NCI-H748 (cell line): Measurements from ENCODE around the gene ODAM.
A peak's percentile ranks its signal among the peaks of the same experiment; 100 is the strongest.
"Not testable (repeated sequence)": the region's sequence is repeated elsewhere in the genome, so short reads cannot be mapped to it uniquely, and the experiment has no call there.

Source experiments
- DNase-seq: peaks from one replicate; lab custom pipeline; 2025; ENCODE audit not compliant: unreplicated experiment; lab: John Stamatoyannopoulos, UW

The ODAM gene, protein sequence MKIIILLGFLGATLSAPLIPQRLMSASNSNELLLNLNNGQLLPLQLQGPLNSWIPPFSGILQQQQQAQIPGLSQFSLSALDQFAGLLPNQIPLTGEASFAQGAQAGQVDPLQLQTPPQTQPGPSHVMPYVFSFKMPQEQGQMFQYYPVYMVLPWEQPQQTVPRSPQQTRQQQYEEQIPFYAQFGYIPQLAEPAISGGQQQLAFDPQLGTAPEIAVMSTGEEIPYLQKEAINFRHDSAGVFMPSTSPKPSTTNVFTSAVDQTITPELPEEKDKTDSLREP

DNA sequence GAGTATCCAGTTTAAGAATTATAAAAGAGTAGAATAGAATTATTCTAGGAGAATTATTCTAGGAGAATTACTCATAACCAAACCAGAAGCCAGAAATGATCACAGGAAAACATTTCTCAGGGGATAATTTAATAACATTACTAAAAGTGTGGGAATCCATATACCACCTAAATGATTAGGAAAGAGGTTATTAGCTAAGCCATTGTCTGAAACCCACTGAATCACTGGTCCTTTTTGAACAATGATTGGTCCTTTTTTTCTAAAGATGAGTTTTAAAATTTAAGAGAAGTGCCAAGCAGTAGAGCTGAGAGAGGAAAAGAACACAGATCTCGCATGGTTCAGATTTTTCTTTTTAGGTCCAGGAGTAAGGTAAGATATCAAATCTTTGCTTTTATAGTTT lies at the start of gene ODAM:
ODAM (plus strand) TSS at position 301 of the 400 bp plus-strand sequence. CDS start 819 bp downstream, outside the sequence.
- DNase-seq: no peak

- no peak for DNase-seq
Measured at GRCh38 chr4:70151271-70151670, 44.3 kb upstream of the ODAM start.

DNA sequence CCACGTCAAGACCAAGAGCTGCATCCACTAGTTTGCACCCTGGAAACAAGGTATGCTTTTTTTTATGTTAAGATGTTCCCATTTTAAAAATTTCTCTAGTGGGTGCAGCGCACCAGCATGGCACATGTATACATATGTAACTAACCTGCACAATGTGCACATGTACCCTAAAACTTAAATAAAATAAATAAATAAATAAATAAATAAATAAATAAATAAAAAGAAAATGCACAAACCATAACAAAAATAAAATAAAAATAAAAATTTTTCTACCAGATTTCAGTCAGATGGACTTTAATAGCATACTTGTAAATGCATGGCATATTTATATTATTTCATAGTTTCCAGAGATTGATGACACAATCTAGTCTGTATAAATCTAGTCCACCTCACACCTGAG lies 43.4 kb upstream of the ODAM start:
- DNase-seq: no peak

DNA sequence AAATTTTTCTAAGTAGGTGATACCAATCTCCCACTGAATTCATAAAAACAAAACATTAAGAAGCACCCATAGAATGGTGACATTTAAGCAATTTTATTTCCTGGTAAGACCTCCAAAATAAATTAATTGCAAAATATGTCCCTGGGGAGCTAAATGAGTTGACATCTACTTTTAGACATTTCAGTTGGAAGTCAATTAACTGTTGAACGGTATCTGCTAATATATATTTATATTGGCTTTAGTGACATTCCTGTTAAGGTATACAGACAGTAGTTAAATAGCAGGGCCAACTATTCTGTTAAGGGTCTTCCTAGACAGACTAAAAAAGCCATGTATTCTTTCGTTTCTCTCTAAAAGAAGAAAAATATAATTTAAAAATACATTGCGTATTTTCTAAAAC lies 41.6 kb upstream of the ODAM start, which contains the start of gene PRR27:
PRR27 (plus strand) TSS at position 301 of the 400 bp plus-strand sequence. CDS start 139 bp downstream, outside the sequence.
- DNase-seq: no peak

- DNase-seq: peak; percentile 53
Measured at GRCh38 chr4:70158576-70158975, 36.9 kb upstream of the ODAM start.

GRCh38 chr4:70177090-70177489 lies 18.4 kb upstream of the ODAM start:
- no peak for DNase-seq

- no peak for DNase-seq
Measured at GRCh38 chr4:70178075-70178660, 17.4 kb upstream of the ODAM start.

DNA sequence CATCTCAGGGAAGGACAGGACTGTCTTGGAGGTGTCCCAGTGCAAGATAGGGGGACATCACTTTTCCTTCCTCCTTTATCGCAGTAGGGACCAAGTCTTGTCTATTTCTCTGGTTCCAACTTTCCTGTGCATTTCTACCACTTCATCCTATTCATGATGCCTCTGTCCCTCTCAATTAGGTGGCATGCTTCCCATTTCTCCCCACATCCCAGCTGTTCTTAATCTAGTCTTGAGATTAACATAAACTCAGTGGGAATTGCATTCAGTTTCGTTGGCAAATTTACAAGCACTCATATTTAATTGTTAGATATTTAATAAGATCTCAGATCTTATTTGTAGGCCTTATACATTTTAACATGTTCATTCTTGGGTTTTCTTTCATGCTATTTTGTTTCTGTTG lies 15.7 kb upstream of the ODAM start:
- no peak for DNase-seq

DNA sequence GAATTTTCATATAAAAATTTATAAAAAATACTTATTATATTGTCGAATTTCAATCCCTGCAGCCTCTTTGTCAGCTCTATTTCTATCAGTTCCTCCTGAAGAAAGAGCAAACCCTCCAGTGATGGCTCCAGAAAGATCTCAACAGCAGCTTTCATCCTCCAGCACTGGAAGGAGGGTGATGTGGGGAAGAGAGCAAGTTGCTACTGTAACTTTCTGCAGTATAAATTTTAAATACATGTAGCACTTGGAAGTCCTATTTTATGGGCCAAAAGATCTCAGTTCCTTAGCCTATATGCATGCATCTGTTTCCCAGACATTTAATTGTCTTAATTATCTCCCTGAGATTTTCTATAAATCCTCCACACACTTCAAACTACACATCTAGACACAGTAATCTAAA lies 13.7 kb upstream of the ODAM start:
- DNase-seq: no peak

DNA sequence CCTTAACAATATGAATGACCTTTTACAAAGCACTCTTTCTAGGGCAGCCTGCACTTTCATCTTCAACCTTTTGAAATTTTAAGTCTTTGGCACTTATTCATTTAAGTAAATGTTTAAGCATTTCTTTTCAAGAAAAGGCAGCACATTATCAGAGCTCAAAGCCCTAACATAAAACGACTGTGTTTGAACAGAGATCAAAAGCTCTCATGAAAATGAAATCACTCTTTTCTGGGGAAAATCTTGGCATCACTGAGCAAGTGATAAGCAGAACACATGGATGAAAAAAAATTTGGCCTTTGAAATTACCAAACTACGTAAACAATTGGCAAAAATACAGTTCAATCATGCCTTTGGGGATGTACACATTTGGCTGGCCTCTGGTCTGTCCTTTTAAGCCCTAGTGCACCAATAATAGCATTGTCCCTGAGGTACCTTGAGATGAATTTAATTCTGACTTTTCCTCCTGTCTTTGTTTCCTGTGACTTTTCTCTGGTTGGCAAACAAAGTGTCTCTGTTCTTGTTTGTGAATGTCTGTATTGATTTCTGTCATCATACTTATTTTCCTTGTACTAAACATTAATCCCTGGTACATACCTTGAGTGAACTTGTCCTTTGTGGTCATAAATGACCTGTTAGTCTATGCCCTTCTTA lies 12.9 kb upstream of the ODAM start:
- DNase-seq: no peak

DNA sequence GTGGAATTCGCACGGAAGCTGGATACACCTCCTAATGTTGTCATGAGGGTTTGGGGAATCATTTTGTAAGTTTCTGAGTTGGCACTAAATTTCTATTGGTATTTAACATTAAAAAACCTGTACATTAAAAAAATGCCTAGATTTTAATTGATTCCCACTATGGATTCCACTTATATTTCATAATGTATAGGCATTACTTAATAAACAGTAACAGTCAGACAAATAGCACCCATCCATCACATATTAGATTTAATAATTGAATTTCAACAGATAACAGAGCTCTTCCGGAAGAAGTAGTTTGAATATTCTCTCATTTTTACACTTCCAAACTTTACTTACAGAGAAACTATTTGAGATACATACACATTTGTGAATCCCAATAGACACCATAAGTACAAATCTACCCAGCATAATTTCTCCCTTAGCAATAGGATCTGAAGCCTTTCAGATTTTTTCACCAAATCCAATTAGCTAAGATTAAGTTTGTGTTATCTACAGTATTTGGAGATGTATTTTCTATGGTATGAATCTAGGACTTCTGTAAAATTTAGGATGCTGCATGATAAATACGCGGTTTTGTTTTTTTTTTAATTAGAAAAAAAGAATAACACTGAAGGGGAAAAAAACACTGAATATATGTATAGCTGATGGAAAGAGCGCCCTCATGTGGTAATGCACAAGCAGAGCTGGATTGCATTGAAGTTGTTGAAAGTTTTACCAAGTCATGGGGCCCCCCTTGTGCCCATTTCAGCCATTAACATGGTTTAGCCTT lies 12.2 kb upstream of the ODAM start:
- peak; percentile 26 for DNase-seq

DNA sequence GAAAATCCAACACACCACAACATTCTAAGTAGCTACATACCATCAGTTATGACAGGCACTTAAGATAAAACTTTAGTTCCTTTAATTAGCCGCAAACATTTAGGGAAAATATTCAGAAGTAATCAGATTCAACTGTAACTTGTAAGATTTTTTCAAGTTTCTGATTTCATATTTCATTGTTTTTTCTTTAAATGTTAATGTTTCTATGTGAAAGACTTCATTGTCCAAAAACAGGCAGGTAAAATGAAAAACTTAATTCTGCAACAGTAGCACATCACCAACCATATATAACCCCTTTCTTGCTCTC lies 11.6 kb upstream of the ODAM start:
- no peak for DNase-seq

- no peak for DNase-seq
Measured at GRCh38 chr4:70187216-70187615, 8.3 kb upstream of the ODAM start.

GRCh38 chr4:70190579-70190978 lies 4.9 kb upstream of the ODAM start:
- DNase-seq: no peak

DNA sequence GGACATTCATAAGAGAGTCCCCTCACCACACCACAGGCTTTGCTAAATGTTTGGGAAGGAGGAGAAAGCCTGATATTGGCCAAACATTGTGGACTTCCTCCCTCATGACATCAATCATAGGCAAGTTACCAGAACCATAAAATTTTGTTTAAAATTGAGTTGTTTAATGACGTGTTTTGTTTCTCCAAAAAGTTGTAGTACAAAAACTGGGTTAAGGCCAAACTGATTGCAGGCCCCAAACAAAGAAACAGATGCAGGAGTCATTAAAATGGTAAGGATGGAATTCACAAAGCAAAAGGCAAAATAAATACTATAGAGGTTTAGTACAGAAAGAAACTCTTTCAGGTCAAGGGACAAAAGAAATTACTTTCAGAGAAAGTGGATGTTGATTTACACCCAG lies 3.9 kb upstream of the ODAM start:
- no peak for DNase-seq

- no peak for DNase-seq
Measured at GRCh38 chr4:70192895-70193294, 2.6 kb upstream of the ODAM start.

GRCh38 chr4:70196857-70197256 lies 1.3 kb downstream of the ODAM start:
- DNase-seq: no peak

DNA sequence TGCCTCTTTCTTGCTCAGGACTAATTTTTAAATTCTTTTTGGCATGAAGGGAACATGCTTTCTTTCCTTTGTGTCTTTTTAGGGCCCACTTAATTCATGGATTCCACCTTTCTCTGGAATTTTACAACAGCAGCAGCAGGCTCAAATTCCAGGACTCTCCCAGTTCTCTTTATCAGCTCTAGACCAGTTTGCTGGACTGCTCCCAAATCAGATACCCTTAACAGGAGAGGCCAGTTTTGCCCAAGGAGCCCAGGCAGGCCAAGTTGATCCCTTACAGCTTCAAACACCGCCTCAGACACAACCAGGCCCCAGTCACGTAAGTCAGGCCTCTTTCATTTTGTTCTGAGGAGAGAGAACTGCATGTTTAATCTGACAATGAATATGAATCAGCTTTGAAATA lies 2.3 kb downstream of the ODAM start:
- no peak for DNase-seq

DNA sequence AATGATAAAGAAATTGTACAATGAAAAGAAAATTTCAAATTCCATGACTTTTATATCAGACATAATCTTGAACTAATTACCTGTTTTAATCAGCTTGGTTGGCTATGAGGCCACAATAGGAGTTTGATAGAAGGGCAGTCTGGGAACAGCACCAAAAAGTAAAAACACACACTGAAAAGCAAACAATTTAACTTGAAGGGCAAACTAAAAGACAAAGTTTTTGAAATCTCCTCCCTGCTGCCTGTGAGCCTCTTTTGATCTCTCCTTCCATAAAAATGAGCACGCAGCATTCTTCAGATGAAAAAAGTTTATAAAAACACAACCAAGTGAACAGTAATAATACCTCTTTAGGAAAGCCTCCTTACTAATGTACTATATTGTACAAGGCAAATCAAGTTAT lies 8.1 kb downstream of the ODAM start:
- DNase-seq: no peak

DNA sequence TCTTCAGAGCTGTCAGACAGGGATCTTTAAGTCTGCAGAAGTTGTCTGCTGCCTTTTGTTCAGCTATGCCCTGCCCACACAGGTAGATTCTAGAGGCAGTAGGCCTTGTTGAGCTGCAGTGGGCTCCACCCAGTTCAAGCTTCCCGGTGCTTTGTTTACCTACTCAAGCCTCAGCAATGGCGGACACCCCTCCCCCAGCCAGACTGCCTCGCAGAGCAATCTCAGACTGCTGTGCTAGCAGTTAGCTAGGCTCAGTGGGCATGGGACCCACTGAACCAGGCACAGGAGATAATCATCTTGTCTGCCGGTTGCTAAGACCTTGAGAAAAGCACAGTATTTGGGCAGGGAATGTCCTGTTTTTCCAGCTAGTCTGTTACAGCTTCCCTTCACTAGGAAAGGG lies 17.2 kb downstream of the ODAM start:
- DNase-seq: peak; percentile 0

DNA sequence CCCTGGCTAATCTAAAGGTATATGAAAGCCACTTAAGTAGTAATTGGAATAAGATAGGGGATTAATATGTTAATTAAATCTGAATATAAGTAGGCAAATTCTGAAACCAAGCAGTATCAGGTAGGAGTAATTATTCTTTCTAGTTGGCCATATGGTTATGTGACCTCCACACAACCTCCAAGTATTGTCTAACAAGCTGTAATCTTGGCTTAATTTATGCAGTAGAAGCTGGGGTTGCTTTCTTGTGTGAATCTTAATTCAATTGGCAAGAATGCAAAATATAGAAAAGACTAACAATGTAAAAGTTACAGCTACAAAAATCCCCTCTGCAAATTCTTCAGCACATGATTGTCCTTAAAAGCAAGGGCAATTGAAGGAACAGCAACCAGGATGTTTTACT lies 20.6 kb downstream of the ODAM start:
- DNase-seq: not testable (repeated sequence)

GRCh38 chr4:70216550-70216949 lies 21.0 kb downstream of the ODAM start:
- not testable (repeated sequence) for DNase-seq
